Kidney (tissue), 14 donors: ENCODE data around the gene KRTAP1-1. TPM values are rescaled to one million over a fixed set of nuclear protein-coding genes. Genes with fewer than 3 reads are reported as not detected.

Experiments used
- DNase-seq, 5 donors: peaks; one replicate each; pipeline ENCODE4 v3.0.0-alpha.2; 2013 to 2020
- FAIRE-seq: peaks from 2 replicates; lab custom pipeline; 2012; peaks lifted over from hg19 to GRCh38; lab: Jason Lieb, UNC
- H3K27ac ChIP-seq, 2 donors: one replicate each; pipeline ENCODE4 v1.7.0; 2013; ENCODE audit warnings: low read depth in 2 of 2, low read length in 2 of 2, inconsistent platforms in 1 of 2
- H3K27me3 ChIP-seq: one replicate; pipeline ENCODE4 v1.7.1; 2013; ENCODE audit warnings: low read length, inconsistent platforms; ENCODE audit not compliant: control insufficient read depth, insufficient read depth
- H3K36me3 ChIP-seq, 3 donors: one replicate each; pipeline versions ENCODE4 v1.7.0 to v1.7.1; 2013; ENCODE audit warnings: low read length in 3 of 3, control low read depth in 1 of 3, inconsistent platforms in 1 of 3; ENCODE audit not compliant: insufficient read depth in 3 of 3, control insufficient read depth in 2 of 3
- H3K4me1 ChIP-seq, 3 donors: one replicate each; pipeline versions ENCODE4 v1.7.0 to v1.7.1; 2013; ENCODE audit warnings: low read length in 3 of 3, inconsistent platforms in 1 of 3, low read depth in 1 of 3; ENCODE audit not compliant: control insufficient read depth in 2 of 3, insufficient read depth in 2 of 3
- H3K4me3 ChIP-seq, 3 donors: one replicate each; pipeline versions ENCODE4 v1.7.0 to v1.8.1; 2013; ENCODE audit warnings: low read length in 3 of 3, control low read depth in 1 of 3, inconsistent platforms in 1 of 3
- H3K9ac ChIP-seq, 3 donors: one replicate each; pipeline versions ENCODE4 v1.7.0 to v1.7.1; 2013; ENCODE audit warnings: low read length in 3 of 3, control low read depth in 1 of 3, inconsistent platforms in 1 of 3
- H3K9me3 ChIP-seq, 3 donors: one replicate each; pipeline versions ENCODE4 v1.7.0 to v1.7.1; 2013; ENCODE audit warnings: low read length in 3 of 3, control low read depth in 1 of 3, inconsistent platforms in 1 of 3; ENCODE audit not compliant: control insufficient read depth in 2 of 3, insufficient read depth in 1 of 3
- CTCF ChIP-seq: IDR thresholded peaks from 3 replicates; pipeline ENCODE4 v1.5.1; 2012; ENCODE audit warnings: mild to moderate bottlenecking, moderate library complexity, borderline replicate concordance; ENCODE audit not compliant: insufficient read depth; ENCODE audit errors: extremely low read depth
- intact Hi-C: fragments of 100-400 bp; cut with DNase I; formaldehyde crosslinking; loops from one replicate; pipeline ENCODE4 v1.11.1; 2022
- polyA plus RNA-seq: library from polyadenylated mRNA; stranded (reverse); fragments of 350-450 nt; fragmentation: Illumina TruSeq; extraction: RNeasy Lipid Tissue Mini Kit (QIAGEN cat#74804); gene quantifications from one replicate; pipeline ENCODE4 v1.2.3, GENCODE V29; 2014; ENCODE audit warnings: low read depth, low replicate concordance; ENCODE audit not compliant: insufficient read depth
- total RNA-seq: library from RNA; stranded (reverse); fragmentation: NEBNext Ultra II Directional; extraction: Animal tissue kit (Norgen Biotek cat#: 25700); gene quantifications from one replicate; pipeline ENCODE4 v1.2.1, GENCODE V29; 2021
- donor health status: control.
- donor health status: control.
- donor health status: control.
- donor health status: control.
- donor health status: control.
- donor health status: DM: yes; HTN: yes; CAD: no.
- donor health status: Normal renal cell carcinoma (clear cell type).

KRTAP1-1 gene
- total and polyA plus RNA-seq, 2 donors from 2014 or later, result not detected

GRCh38 chr17:41076788-41077187, 35.5 kb upstream of the KRTAP1-1 start:
- no peak for TF ChIP-seq CTCF
- Histone ChIP-seq H3K4me3 (no peak overlapping the region), H3K9ac (no peak overlapping the region), H3K9me3 (no peaks in the 10 kb centered on the region), H3K27ac (no peak overlapping the region), H3K36me3 (no peaks in the 10 kb centered on the region), H3K4me1 (no peaks in the 10 kb centered on the region), H3K27me3 (no peaks in the 10 kb centered on the region)
- DNase-seq (no peak), FAIRE-seq (no peak)
- intact Hi-C loops, result no loop called here

GRCh38 chr17:41073676-41074075, 32.4 kb upstream of the KRTAP1-1 start:
- no peak overlapping the region for H3K4me3 ChIP-seq
- intact Hi-C loops, result no loop called here
- DNase-seq, result no peak
- no peak overlapping the region for H3K27ac ChIP-seq
- H3K4me1 ChIP-seq, result no peaks in the 10 kb centered on the region
- TF ChIP-seq CTCF, result no peak
- FAIRE-seq, result no peak
- no peaks in the 10 kb centered on the region for H3K9me3 ChIP-seq
- H3K9ac ChIP-seq, result no peak overlapping the region
- no peaks in the 10 kb centered on the region for H3K27me3 ChIP-seq
- H3K36me3 ChIP-seq, result no peaks in the 10 kb centered on the region

- no peak for FAIRE-seq
- intact Hi-C loops, result no loop called here
Measured at GRCh38 chr17:41071606-41072360, 30.5 kb upstream of the KRTAP1-1 start.

More at GRCh38 chr17:41071606-41072360, 30.5 kb upstream of the KRTAP1-1 start:
- H3K4me1 ChIP-seq, result no peaks in the 10 kb centered on the region
- H3K27ac ChIP-seq, result no peak overlapping the region
- peak in 1 of 5 donors; percentile 8 for DNase-seq
- no peak overlapping the region for H3K9ac ChIP-seq
- H3K27me3 ChIP-seq, result no peaks in the 10 kb centered on the region
- TF ChIP-seq CTCF, result no peak
- H3K4me3 ChIP-seq, result no peak overlapping the region
- no peaks in the 10 kb centered on the region for H3K36me3 ChIP-seq
- no peaks in the 10 kb centered on the region for H3K9me3 ChIP-seq
